A549 (cell line): Measurements from ENCODE around the gene NOC4L.

Source experiments
- CTCF ChIP-seq: fragments of >200 bp; sonication (Bioruptor Twin); formaldehyde crosslinking; IDR thresholded peaks from 3 replicates; pipeline ENCODE4 v1.5.1; 2016
- EHMT2 ChIP-seq: fragments of 200-600 bp; sonication (generic); IDR thresholded peaks from 2 replicates; pipeline ENCODE4 v1.6.1; 2016; ENCODE audit warnings: antibody characterized with exemption, low read depth, mild to moderate bottlenecking, moderate library complexity
- EP300 ChIP-seq, 2 experiments: fragments of >200 bp; sonication (Bioruptor Twin); formaldehyde crosslinking; IDR thresholded peaks; 2 replicates in 1 of 2; 3 replicates in 1 of 2; pipeline ENCODE4 v1.6.1; 2016 to 2017
- ESRRA ChIP-seq: fragments of 150-350 bp; IDR thresholded peaks from 2 replicates; pipeline ENCODE4 v1.6.1; 2014; ENCODE audit warnings: mild to moderate bottlenecking, low read length, borderline replicate concordance
- MAFK ChIP-seq: fragments of 450-650 bp; IDR thresholded peaks from 2 replicates; pipeline ENCODE4 v1.6.1; 2014; ENCODE audit not compliant: partially characterized antibody
- POLR2A ChIP-seq: IDR thresholded peaks from 2 replicates; pipeline ENCODE4 v1.6.1; 2012; ENCODE audit warnings: mild to moderate bottlenecking, low read length
- RAD21 ChIP-seq, 2 experiments: fragments of >200 bp in 1 of 2; sonication (Bioruptor Twin) in 1 of 2; formaldehyde crosslinking in 1 of 2; IDR thresholded peaks in 1 of 2; conservative IDR thresholded peaks in 1 of 2; 2 replicates in 1 of 2; 3 replicates in 1 of 2; pipeline ENCODE4 v1.6.1; 2012 to 2018; ENCODE audit warnings: inconsistent platforms in 1 of 2
- REST ChIP-seq: fragments of 200-600 bp; sonication (generic); IDR thresholded peaks from 2 replicates; pipeline ENCODE4 v1.6.1; 2016; ENCODE audit warnings: antibody characterized with exemption, mild to moderate bottlenecking, moderate library complexity

GRCh38 chr12:132189378-132190011 lies 45.2 kb downstream of the NOC4L start:
- TF ChIP-seq MAFK, result no peak
- no peak for TF ChIP-seq ESRRA
- TF ChIP-seq POLR2A, result 0 out of 2 replicates have a peak, but pooled peaks have one; percentile 35
- no peak for TF ChIP-seq CTCF
- no peak for TF ChIP-seq EHMT2
- TF ChIP-seq REST, result no peak
- TF ChIP-seq RAD21 (conservative IDR thresholded peaks at IDR 0.05 in 1 of 2, IDR thresholded peaks at IDR 0.05 in 1 of 2), result no peak
- no peak for TF ChIP-seq EP300 (IDR thresholded peaks at IDR 0.05)
